GDM1 (cell line): ENCODE results near the gene TMPRSS9.

Experiments
- DNase-seq: peaks from one replicate; lab custom pipeline; 2025; lab: John Stamatoyannopoulos, UW

Gene TMPRSS9

DNA sequence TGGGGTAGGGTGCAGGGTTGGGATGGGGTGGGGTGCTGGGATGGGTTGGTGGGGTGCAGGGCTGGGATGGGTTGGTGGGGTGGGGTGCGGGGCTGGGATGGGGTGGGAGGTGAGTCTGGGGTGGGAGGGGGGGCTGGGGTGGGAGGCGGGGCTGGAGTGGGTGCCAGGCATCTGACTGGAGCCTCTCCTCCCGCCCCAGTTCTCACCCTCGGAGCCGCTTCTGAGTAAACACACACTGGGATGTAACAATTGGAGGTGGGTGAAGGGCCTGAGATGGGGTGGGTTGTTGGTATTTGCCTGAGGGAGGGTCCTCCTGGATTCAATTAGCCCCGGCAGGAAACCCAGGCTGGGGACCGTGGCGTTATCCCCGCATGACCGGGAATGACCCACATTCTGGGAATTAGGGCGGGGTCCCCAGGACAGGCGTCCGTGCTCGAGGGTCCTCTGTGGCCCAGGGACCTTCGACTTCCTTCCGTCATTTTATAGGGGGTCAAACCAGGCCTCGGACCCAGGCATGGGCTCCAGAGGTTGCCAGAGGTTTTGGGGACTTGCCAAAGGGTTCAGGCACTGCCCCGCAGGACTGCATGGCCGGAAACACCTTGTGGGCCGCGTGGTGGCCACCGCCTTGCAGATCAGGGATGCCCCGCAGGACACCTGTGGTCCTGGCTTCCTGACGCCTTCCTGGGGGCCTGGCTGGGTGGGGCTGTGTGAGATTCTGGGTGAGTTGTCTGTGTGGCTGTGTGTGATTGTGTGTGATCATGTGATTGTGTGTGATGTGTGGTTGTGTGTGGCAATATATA, 1.4 kb downstream of the TMPRSS9 start:
- DNase-seq, result no peak

DNA sequence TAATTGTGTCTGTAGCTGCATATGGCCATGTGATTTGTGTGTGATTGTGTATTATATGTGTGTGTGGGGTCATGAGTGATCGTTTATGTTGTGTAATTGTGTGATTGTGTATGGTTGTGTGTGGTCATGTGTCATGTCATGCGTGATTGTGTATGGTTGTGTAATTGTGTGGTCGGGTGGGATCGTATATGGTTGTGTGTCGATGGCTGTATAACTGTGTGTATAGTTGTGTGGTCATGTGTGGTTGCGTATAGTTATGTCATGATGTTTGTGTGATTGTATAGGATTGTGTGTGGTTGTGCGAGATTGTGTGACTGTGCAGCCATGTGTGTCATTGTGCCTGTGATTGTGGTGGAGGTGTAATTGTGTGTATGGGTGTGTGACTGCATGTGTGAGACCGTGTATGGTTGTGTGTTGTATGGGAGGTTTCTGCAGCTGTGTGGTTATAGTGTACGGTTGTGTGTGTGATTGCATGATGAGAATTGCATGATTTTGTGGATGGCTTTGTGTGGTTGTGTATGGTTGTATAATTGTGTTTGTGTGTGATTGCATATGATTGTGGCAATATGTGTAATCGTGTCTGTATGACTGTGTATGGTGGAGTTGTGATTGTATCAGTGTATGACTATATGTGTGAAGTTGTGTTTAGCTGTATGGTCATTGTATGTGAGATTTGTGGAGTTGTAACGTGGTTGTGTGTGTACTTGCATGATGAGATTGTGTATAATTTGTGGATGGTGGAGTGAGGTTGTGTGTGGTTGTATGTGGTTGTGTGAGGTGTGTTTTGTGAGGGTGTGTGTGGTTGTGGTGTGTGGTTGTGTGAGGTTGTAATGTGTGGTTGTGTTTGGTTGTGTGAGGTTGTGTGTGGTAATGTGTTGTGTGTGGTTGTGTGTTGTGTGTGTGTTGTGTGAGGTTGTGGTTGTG, 2.2 kb downstream of the TMPRSS9 start:
- no peak for DNase-seq

DNA sequence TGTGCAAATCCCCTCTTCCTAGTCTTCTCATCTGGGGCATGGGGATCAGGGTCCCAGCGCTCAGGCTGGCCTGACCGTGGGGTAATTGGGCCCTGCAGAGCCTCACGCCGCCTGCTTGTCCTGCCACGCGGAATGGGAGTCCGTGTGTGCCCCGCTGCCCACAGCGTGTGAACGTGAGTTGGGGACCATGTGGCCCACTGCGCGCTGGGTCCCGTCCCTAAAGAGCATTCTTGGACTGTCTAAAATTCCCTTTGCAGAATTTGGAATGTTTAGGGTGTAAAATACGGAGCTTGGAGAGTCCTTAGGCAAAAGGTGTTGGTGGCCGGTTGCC, 2.9 kb downstream of the TMPRSS9 start:
- no peak for DNase-seq

DNA sequence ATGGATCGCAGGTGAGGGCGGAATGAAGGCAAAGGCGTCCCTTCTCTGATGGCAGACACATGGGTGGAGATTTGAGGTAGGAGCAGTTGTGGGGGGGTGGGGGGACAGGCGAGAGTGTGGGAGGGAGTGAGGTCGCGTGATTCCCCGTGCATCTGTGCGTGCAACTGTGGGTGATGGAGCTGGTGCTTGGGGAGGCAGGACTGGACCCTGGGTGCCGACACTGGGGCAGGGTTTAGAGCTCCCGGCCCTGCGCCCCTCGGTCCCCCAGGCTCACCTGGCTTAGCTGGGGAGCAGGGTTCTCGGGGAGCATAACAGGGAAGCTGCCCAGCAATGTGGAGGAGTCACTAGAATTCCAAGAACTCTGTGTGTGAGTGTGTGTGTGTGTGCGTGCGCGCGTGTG, 3.4 kb downstream of the TMPRSS9 start:
- DNase-seq, result no peak

DNA sequence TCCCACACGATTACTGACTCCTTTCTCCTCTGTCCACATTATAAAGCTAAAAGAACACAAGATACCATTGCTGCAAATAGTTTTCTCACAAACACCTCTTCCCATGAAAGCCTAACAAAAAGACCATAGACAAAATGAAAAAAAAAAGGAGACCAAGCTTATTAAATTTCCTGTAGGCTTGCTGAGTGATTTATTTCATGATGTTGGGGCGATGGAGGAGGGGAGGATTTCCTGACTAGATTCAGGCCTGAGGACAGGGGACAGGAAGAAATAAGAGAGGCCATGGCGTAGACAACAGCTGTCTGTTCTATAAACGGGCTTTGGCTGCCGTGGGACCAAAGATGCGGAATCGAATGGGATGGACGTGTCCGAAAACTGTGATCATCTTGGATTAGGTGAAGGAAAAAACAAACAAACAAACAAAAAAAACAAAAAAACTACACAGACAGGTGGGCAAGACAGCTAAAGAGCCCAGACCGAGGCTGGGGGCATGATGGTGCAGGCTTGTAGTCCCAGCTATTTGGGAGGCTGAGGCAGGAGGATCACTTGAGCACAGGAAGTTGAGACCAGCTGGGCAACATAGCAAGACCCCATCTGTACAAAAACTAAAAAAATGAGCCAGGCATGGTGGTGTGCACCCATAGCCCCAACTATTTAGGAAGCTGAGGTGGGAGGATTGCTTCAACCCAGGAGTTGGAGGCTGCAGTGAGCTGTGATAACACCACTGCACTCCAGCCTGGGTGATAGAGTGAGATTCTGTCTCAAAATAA, 5.3 kb downstream of the TMPRSS9 start:
- DNase-seq, result no peak

DNA sequence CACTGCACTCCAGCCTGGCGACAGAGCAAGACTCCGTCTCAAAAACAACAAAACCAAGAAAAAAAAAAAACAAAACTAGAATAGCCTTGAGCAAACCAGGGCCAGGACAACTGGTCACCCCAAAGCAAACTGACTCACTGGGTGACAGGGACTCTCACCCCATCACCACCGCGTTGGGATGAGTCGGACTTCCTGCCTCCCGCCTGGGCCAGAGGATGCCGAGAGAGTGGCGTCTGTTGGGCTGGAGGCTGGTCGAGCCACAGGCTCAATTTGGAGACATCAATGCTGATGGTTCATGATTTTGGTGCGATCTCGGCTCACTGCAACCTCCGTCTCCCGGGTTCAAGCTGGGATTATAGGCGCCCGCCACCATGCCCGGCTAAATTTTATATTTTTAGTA, 11.6 kb downstream of the TMPRSS9 start:
- DNase-seq, result no peak

DNA sequence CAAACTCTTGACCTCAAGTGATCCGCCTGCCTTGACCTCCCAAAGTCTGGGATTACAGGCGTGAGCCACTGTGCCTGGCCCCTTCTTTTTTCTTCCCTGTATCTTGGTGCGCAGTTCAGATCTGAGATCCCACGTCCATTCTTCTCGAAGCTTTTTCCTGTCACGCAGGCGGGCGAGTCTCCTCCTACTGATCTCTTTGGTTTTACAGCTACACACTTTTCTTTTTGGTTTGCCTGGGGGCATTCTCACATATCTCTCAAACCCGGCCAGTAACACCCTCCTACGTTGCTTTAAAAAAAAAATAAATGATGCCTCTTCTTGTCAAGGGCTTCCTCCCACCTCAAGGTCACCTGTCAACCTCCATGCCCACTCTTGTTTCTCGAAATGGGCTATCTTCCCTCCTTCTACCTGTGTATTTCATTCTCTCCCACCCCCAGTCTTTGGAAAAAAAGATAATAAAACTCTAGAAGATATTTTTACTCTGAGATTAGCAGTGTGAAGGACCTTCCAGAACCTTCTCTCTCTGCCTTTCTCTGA, 12.1 kb downstream of the TMPRSS9 start:
- DNase-seq, result no peak

DNA sequence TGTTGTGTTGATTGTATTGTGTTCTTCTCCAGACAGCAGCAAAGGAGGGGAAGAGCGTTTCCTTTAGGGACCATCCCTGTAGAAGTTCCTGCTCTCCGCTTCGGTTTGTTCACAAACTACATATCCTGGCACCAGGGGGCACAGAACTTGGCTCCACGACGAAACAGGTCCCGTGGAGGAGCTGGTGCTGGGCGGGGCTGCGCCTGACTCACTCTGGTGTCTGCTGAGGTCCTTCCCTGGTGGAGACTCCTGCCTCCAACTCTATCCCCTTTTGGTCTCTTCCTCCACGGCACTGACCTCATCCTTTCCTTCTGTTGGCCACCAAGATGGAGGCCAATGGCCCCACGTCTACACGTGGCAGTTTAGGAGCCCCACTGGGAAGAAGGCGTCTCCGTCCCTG, 14.7 kb downstream of the TMPRSS9 start:
- DNase-seq, result no peak

DNA sequence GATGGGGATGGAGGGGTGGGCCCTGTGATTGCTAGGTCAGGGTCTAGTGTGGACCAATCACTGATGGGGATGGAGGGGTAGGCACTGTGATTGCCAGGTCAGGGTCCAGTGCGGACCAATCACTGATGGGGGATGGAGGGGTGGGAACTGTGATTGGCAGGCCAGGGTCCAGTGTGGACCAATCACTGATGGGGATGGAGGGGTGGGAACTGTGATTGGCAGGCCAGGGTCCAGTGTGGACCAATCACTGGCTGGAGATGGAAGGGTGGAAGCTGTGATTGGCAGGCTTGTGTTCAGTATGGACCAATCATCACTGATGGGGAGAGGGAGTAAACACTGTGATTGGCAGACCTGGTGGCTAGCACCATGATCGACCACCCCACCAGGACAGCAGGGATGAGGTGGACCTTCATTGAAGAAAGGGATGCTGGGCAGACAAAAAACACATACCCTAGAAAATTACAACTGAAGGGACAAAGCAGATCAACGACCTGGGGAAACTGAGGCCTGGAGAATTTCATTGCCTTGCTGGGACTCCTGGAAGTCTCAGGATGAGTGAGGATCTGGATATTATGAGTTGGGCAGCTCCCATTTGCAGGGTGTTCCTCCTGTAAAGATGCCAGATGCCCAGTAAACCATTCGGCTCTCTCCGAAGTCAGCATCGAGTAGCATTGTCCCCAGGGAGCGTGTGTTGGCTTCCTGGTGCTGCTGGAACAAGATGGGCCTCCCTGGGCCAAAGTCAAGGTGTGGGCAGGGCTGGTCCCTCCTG, 15.5 kb downstream of the TMPRSS9 start:
- no peak for DNase-seq

DNA sequence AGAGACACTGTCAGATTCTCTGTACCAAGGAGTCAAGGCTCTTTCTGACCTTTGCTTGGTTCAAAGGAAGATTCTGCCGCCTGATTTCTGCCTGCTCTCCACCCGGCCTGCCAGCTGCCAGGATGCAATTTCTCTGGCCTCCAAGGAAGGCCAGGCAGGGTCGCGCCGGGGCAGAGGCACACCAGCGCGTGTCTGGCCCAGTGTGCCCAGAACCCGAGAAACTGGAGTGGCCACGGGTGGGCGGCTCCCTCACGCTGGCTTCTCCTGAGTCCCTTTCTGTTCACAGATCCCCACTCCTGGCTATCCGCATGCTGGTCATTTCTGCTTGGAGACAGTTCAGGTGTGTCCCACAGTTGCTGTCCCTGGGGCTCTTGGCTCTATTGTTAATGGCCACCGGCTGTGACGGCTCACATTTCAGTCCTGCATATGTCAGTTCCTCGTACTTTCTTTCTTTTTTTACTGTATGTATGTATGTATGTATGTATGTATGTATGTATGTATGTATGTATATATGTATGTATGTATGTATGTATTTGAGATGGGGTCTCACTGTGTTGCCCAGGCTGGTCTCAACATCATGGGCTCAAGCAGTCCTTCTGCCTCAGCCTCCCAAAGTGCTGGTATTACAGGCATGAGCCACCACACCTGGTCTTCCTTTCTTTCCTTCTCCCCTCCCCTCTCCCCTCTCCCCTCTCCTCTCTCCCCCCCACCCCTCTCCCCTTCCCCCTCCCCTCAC, 16.9 kb downstream of the TMPRSS9 start:
- DNase-seq, result no peak

DNA sequence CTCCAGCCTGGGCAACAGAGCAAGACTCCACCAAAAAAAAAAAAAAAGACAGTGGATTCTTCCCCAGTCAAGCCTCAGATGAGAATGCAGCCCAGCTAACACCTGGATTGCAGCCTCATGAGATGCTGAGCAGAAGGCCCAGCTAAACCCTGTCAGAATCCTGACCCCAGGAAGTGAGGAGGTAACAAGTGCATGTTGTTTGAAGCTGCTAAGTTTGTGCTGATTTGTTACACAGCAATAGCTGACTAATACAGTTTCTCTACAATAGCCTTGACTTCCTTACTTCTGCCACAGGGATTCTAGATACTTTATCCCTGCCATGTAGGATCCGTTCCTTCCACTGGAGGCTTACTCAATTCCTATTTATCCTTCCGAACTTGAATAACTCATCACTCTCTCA, 20.5 kb downstream of the TMPRSS9 start:
- no peak for DNase-seq

DNA sequence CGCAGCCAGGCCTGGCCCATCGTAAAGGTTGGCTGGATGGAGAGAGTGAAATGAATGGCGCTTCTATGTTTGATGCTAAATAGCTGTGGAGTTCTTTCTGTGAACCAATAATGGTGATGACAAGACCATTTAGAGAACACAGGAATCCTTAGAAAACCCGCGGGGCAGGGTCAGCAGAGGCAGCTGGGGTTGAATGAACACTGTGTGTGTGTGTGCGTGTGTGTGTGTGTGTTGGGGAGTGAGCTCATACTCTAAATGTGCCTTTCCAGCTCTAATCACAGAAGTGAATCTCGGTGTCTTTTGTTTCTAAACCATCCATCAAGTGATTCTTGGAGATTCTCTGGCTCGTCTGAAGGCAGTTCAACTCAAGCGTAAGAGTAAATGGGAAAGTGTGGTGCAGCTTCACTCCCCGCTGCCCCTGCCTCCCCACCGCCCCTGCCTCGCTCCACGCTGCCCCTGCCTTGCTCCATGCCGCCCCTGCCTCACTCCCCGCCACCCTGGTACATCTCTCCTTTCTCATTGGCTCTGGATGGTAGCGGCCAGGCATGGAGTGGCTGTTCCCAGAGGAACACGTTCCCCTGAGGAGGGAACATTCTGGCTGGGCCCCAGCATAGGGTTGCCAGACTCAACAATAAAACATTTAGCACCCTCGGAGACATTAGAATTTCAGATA, 21.2 kb downstream of the TMPRSS9 start:
- no peak for DNase-seq

DNA sequence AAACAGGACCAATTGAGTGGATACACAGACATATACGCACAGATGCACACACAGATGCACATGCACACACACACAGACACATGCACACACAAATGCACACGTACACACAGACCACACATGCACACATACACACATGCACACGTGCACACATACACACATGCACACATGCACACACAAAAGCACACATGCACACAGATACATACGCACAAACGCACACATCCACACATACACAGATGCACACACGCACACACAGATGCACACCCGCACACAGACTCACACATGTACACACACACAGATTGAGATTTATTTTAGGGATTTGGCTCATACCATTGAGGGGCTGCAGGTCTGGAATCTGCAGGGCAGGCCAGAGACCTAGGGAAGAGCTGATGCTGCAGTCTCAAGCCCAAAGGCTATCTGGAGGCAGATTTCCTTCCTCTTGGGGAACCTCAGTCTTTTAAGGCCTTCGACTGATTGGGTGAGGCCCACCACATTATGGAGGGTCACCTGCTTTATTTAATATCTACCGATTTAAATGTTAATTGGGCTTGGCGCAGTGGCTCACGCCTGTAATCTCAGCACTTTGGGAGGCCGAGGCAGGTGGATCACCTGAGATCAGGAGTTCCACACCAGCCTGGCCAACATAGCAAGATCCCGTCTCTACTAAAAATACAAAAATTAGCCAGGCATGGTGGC, 22.6 kb downstream of the TMPRSS9 start:
- no peak for DNase-seq

DNA sequence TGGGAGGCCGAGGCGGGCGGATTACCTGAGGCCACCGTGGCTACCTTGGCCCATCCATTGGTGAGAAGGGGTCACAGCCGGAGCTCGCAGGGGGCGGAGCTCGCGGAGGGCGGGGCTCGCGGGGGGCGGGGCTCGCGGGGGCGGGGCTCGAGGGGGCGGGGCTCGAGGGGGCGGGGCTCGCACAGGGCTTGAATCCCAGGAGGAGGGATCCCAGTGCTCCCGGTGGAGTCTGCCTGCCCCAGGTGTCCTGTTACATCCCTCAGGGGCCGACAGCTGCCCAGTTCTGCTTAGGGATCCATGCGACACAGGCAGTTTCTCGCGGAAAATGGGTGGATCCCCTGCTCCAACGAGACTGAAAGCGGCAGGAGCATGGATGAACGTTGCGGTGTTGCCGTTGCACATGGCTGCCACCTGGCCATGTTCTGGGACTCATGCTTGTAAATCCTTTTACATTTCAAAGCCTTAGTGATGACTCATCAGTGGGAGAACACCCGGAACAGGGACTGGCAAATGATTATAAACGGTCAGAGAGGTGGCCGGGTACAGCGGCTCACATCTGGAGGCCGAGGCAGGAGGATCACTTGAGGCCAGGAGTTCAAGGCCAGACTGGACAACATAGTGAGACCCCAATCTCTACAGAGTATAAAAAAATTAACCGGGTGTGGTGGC, 25.1 kb downstream of the TMPRSS9 start:
- DNase-seq, result no peak

DNA sequence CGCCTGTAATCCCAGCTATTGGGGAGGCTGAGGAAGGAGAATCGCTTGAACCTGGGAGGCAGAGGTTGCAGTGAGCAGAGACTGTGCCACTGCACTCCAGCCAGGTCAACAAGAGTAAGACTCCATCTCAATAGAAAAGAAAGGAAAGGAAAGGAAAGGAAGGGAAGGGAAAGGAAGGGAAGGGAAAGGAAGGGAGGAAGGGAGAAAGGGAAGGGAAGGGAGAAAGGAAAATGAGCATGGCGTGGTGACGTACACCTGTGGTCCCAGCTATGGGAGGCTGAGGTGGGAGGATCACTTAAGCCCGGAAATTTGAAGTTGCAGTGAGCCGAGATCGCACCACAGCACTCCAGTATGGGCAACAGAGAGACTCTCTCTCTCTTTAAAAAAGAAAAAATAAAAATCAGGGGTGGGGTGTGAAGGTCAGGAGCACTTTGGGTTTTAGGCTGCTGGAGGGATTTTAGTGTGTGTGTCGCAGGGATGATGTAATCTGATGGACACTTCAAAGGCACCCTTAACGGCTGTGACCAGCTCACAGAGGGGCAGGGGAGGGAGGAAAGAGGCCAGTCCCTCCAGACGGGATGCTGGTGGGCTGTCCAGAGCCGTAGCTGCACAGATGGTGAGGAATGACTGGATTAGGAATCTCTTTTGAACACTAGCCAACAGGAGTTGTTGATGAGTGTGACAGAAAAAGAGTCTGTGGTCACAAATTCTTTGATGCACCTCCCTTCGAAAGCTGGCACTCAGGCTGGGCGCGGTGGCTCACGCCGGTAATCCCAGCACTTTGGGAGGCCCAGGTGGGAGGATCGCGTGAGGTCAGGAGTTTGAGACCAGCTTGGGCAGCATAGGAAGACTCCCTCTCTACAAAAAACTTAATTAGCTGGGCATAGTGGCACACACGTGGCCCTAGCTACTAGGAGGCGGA, 27.6 kb downstream of the TMPRSS9 start:
- no peak for DNase-seq

DNA sequence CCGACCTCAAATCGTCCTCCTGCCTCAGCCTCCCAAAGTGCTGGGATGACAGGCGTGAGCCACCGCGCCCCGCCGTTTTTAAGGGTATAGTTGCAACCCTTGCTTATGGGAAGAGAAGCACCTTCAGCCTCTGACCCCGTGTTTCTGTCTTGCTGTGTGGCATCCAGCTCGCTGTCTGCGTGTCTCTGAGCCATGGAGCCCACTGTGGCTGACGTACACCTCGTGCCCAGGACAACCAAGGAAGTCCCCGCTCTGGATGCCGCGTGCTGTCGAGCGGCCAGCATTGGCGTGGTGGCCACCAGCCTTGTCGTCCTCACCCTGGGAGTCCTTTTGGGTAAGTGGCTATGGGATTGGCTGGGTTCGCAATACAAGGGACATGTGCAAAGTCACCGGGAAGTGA, 29.5 kb downstream of the TMPRSS9 start:
- no peak for DNase-seq

DNA sequence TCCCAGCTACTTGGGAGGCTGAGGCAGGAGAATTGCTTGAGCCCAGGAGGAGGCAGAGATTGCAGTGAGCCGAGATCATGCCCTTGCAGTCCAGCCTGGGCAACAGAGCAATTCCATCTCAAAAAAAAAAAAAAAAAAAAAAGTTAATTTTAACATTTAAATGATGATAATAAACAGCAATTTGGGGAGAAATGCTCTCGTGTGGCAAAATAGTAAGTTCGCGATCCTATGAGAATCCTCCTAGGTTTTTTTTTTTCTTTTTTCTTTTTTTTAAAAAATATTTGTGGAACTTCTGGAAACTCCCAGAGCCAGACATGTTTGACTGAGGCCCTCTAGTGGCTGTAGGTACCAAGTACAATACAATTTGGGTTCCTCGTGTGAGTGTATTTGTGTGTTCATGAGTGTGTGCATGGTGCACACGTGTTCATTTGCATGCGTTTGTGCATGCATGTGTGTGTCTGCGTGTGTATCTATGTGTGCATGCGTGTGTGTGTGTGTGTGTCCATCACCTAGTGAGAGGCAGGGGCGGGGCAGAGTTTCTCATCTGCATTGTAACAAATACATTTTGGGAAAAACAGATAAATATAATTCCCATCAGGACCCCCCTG, 31.2 kb downstream of the TMPRSS9 start:
- DNase-seq, result peak; percentile 42

DNA sequence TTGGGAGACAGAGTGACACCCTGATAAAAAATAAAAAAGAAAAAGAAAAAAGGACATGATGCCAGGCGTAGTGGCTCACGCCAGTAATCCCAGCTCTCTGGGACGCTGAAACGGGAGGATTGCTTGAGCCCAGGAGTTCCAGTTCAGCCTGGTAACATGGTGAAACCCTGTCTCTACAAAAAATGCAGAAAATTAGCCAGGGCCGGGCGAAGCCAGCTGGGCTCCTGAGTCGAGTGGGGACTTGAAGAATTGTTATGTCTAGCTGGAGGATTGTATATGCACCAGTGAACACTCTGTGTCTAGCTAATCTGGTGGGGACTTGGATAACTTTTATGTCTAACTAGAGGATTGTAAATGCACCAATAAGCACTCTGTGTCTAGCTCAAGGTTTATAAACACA, 32.3 kb downstream of the TMPRSS9 start:
- no peak for DNase-seq
